K562 (cell line): ENCODE data around the gene ANKMY2. TPM values are rescaled to one million over a fixed set of nuclear protein-coding genes. Genes with fewer than 3 reads are reported as not detected.

Experiments
- ATF2 ChIP-seq: sonication (generic); formaldehyde crosslinking; IDR thresholded peaks from 2 replicates; pipeline ENCODE4 v1.8.1; 2022; ENCODE audit warnings: missing genetic modification reagents
- CBX8 ChIP-seq: fragments of 200-600 bp; sonication (generic); IDR thresholded peaks from 2 replicates; pipeline ENCODE4 v1.6.1; 2012; ENCODE audit warnings: borderline replicate concordance, mixed run types, low read depth, mild to moderate bottlenecking, moderate library complexity, mixed read lengths, low read length, control low read depth, inconsistent platforms; ENCODE audit not compliant: poor library complexity, severe bottlenecking; ENCODE audit errors: extremely low read depth
- E2F5 ChIP-seq: sonication (generic); formaldehyde crosslinking; IDR thresholded peaks from 2 replicates; pipeline ENCODE4 v1.8.0; 2022; ENCODE audit warnings: mild to moderate bottlenecking, missing genetic modification reagents
- ETS1 ChIP-seq: conservative IDR thresholded peaks from 2 replicates; pipeline ENCODE4 v1.6.1; 2011; ENCODE audit warnings: low read depth, mild to moderate bottlenecking, low read length; ENCODE audit not compliant: control insufficient read depth
- HOXB6 ChIP-seq: fragments of 250-450 bp; sonication (Bioruptor Pico); IDR thresholded peaks from 2 replicates; pipeline ENCODE4 v1.5.1; 2022; ENCODE audit warnings: mild to moderate bottlenecking, borderline replicate concordance
- KLF13 ChIP-seq: fragments of 450-650 bp; IDR thresholded peaks from 2 replicates; pipeline ENCODE4 v1.6.1; 2016; ENCODE audit warnings: missing genetic modification characterization, low read depth, mild to moderate bottlenecking, missing compliant biosample characterization, moderate library complexity, borderline replicate concordance
- LCOR ChIP-seq: sonication (generic); formaldehyde crosslinking; IDR thresholded peaks from 2 replicates; pipeline ENCODE4 v1.8.0; 2022; ENCODE audit warnings: mild to moderate bottlenecking, missing genetic modification reagents
- MCM7 ChIP-seq, 2 experiments: fragments of 450-650 bp; IDR thresholded peaks; 2 replicates each; pipeline ENCODE4 v1.6.1; 2016 to 2018
- MTA2 ChIP-seq: fragments of 450-650 bp; IDR thresholded peaks from 2 replicates; pipeline ENCODE4 v1.6.1; 2016; ENCODE audit warnings: low read depth
- PCBP1 ChIP-seq: fragments of 200-400 bp; formaldehyde crosslinking; IDR thresholded peaks from 2 replicates; pipeline ENCODE4 v1.6.1; 2018; ENCODE audit warnings: mild to moderate bottlenecking, low read depth, low read length; ENCODE audit not compliant: poor library complexity, severe bottlenecking
- POLR2AphosphoS2 ChIP-seq: IDR thresholded peaks from 2 replicates; pipeline ENCODE4 v1.6.1; 2012; ENCODE audit warnings: low read length, improper control_type of control experiment
- POLR2G ChIP-seq: fragments of 200-400 bp; formaldehyde crosslinking; IDR thresholded peaks from 2 replicates; pipeline ENCODE4 v1.6.1; 2017; ENCODE audit warnings: low read depth, mild to moderate bottlenecking, antibody characterized with exemption, low read length, moderate library complexity
- PPARD ChIP-seq: fragments of 250-450 bp; sonication (Bioruptor Pico); IDR thresholded peaks from 2 replicates; pipeline ENCODE4 v1.8.0; 2022; ENCODE audit warnings: inconsistent platforms, mild to moderate bottlenecking, moderate library complexity
- PTRF ChIP-seq: fragments of 450-650 bp; IDR thresholded peaks from 2 replicates; pipeline ENCODE4 v1.6.1; 2016; ENCODE audit warnings: mild to moderate bottlenecking, missing genetic modification characterization, missing compliant biosample characterization
- SP1 ChIP-seq: sonication (generic); formaldehyde crosslinking; IDR thresholded peaks from 2 replicates; pipeline ENCODE4 v1.8.1; 2022; ENCODE audit warnings: mild to moderate bottlenecking, missing genetic modification reagents
- ZKSCAN1 ChIP-seq: fragments of 150-350 bp; IDR thresholded peaks from 2 replicates; pipeline ENCODE4 v1.6.1; 2016; ENCODE audit warnings: low read depth, low read length
- ZNF239 ChIP-seq: fragments of 250-450 bp; sonication (Bioruptor Pico); IDR thresholded peaks from 2 replicates; pipeline ENCODE4 v1.4.0; 2020; ENCODE audit warnings: mild to moderate bottlenecking
- ZNF274 ChIP-seq: IDR thresholded peaks from 2 replicates; pipeline ENCODE4 v1.6.1; 2011; ENCODE audit warnings: low read depth, mild to moderate bottlenecking, low read length, moderate library complexity, borderline replicate concordance
- ZNF398 ChIP-seq: fragments of 250-450 bp; sonication (Bioruptor Pico); IDR thresholded peaks from 2 replicates; pipeline ENCODE4 v1.8.0; 2021; ENCODE audit warnings: moderate library complexity, mild to moderate bottlenecking, inconsistent platforms
- ZNF77 ChIP-seq: fragments of 250-450 bp; sonication (Bioruptor Pico); IDR thresholded peaks from 2 replicates; pipeline ENCODE4 v1.5.0; 2020
- polyA plus RNA-seq, 8 experiments: library from polyadenylated mRNA; depleted of rRNA in 4 of 8; stranded (reverse) in 5 of 8; unstranded in 3 of 8; fragments of >200 nt; fragmentation: Nextera tagmentation in 2 of 8; fragmentation: Illumina TruSeq in 1 of 8; extraction: Ambion mirVana in 2 of 8; extraction: Trizol in 1 of 8; gene quantifications; 2 replicates each; pipeline versions ENCODE4 v1.2.1 to v1.2.3, GENCODE V29; 2011 to 2014; ENCODE audit warnings: inconsistent platforms in 1 of 8, missing spikeins in 1 of 8
- total RNA-seq, 7 experiments: library from RNA; depleted of rRNA in 6 of 7; stranded (reverse); fragments of >200 nt in 6 of 7; fragmentation: Illumina TruSeq in 2 of 7; extraction: Trizol in 2 of 7; gene quantifications; 2 replicates each; pipeline versions ENCODE4 v1.2.1 to v1.2.3, GENCODE V29; 2011 to 2021; ENCODE audit warnings: low replicate concordance in 1 of 7

ANKMY2 gene
- total and polyA plus RNA-seq, 9 of the 15 experiments (the other 6 are each of a cell fraction or from before 2014, with no cell fraction given) = 38.9 to 71.5 (median 48.8) TPM

GRCh38 chr7:16657656-16658279, 12.2 kb upstream of the ANKMY2 start (continued):
- no peak for TF ChIP-seq HOXB6 (CRISPR knock-in tag)
- no peak for TF ChIP-seq ATF2 (CRISPR knock-in tag)
- peak; percentile 17; the same call in 1 of the 2 replicates for TF ChIP-seq SP1
- TF ChIP-seq ZKSCAN1 = no peak
- TF ChIP-seq KLF13 (tag) = no peak
- no peak for TF ChIP-seq POLR2AphosphoS2
- peak; percentile 49; the same call in 1 of the 2 replicates for TF ChIP-seq MTA2
- TF ChIP-seq ZNF274 = no peak
- no peak for TF ChIP-seq ZNF398
- no peak for TF ChIP-seq PCBP1
- no peak; the same call in 1 of the 2 replicates for TF ChIP-seq ZNF239 (CRISPR knock-in tag)
- TF ChIP-seq PTRF (tag) = no peak
- TF ChIP-seq MCM7 (IDR thresholded peaks at IDR 0.05) = no peak
- TF ChIP-seq LCOR = no peak
- no peak for TF ChIP-seq ZNF77 (CRISPR knock-in tag)
- no peak for TF ChIP-seq ETS1
- no peak for TF ChIP-seq CBX8
- no peak for TF ChIP-seq PPARD
- TF ChIP-seq POLR2G = no peak
- no peak for TF ChIP-seq E2F5 (CRISPR knock-in tag)
